Measurements from ENCODE around the gene CD79B.
"Not testable (repeated sequence)": the region's sequence is repeated elsewhere in the genome, so short reads cannot be mapped to it uniquely, and the experiment has no call there.

Gene CD79B

DNA sequence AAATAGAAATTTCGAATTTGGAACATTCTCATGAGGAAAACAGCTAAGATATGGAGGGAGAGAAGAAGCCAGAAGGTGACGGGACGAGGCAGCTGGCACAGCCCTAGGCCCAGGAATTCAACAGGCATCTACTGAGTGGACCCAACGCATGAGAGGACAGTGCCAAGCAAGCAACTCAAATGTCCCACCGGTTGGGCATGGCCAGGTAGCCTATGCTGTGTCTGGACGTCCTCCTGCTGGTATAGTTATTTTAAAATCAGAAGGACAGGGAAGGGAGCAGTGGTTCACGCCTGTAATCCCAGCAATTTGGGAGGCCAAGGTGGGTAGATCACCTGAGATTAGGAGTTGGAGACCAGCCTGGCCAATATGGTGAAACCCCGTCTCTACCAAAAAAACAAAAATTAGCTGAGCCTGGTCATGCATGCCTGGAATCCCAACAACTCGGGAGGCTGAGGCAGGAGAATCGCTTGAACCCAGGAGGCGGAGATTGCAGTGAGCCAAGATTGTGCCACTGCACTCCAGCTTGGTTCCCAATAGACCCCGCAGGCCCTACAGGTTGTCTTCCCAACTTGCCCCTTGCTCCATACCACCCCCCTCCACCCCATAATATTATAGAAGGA, 15.5 kb downstream of the CD79B start:
- Histone ChIP-seq H3K9me3 (ENCODE audit: control insufficient read depth, low read depth, low read length) (no peaks in the 10 kb centered on the region), H3K36me3 (ENCODE audit: control insufficient read depth, low read depth, low read length) (no peaks in the 10 kb centered on the region), H3K27me3 (ENCODE audit: control insufficient read depth, insufficient read depth, low read length) (no peaks in the 10 kb centered on the region), H3K27ac (ENCODE audit: low read length) (no peak overlapping the region), H3K4me1 (ENCODE audit: control insufficient read depth, low read depth, low read length) (no peaks in the 10 kb centered on the region), H3K4me3 (ENCODE audit: low read length) (no peak overlapping the region), H3K9ac (ENCODE audit: low read length) (no peak overlapping the region)

DNA sequence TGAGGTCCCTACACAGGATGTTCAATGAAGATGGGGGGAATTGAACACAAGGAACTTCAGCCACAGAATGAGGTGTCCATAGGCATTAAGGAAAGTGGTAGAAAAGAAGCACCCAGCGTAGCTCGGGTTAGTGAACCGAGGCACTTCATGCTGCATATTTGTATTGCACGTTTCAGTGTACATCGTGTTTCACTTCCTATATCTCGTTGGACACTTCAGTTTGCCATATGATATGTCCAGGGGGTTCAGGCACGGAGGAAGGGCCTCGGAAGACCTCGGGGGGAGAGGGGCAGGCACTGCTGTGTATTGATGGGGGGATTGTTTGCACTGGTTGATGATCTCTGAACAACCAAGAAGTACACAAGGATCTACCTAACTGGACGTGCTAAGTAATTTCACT, 16.4 kb downstream of the CD79B start:
- not testable (repeated sequence) for H3K27me3 ChIP-seq (ENCODE audit: control insufficient read depth, insufficient read depth, low read length); H3K9me3 ChIP-seq (ENCODE audit: control insufficient read depth, low read depth, low read length); H3K9ac ChIP-seq (ENCODE audit: low read length); H3K27ac ChIP-seq (ENCODE audit: low read length); H3K4me1 ChIP-seq (ENCODE audit: control insufficient read depth, low read depth, low read length); H3K36me3 ChIP-seq (ENCODE audit: control insufficient read depth, low read depth, low read length); H3K4me3 ChIP-seq (ENCODE audit: low read length)

GRCh38 chr17:63914471-63914870, 17.7 kb downstream of the CD79B start:
- no peak overlapping the region for H3K27ac ChIP-seq (ENCODE audit: low read length)
- H3K4me3 ChIP-seq (ENCODE audit: low read length) = no peak overlapping the region
- H3K36me3 ChIP-seq (ENCODE audit: control insufficient read depth, low read depth, low read length) = no peaks in the 10 kb centered on the region
- H3K9me3 ChIP-seq (ENCODE audit: control insufficient read depth, low read depth, low read length) = no peaks in the 10 kb centered on the region
- no peaks in the 10 kb centered on the region for H3K4me1 ChIP-seq (ENCODE audit: control insufficient read depth, low read depth, low read length)
- H3K27me3 ChIP-seq (ENCODE audit: control insufficient read depth, insufficient read depth, low read length) = no peaks in the 10 kb centered on the region
- H3K9ac ChIP-seq (ENCODE audit: low read length) = no peak overlapping the region

GRCh38 chr17:63911657-63912100, 20.5 kb downstream of the CD79B start:
- Histone ChIP-seq H3K4me3 (ENCODE audit: low read length) (no peak overlapping the region), H3K27me3 (ENCODE audit: control insufficient read depth, insufficient read depth, low read length) (no peaks in the 10 kb centered on the region), H3K4me1 (ENCODE audit: control insufficient read depth, low read depth, low read length) (no peaks in the 10 kb centered on the region), H3K36me3 (ENCODE audit: control insufficient read depth, low read depth, low read length) (no peaks in the 10 kb centered on the region), H3K27ac (ENCODE audit: low read length) (no peak overlapping the region), H3K9me3 (ENCODE audit: control insufficient read depth, low read depth, low read length) (no peaks in the 10 kb centered on the region), H3K9ac (ENCODE audit: low read length) (no peak overlapping the region)

DNA sequence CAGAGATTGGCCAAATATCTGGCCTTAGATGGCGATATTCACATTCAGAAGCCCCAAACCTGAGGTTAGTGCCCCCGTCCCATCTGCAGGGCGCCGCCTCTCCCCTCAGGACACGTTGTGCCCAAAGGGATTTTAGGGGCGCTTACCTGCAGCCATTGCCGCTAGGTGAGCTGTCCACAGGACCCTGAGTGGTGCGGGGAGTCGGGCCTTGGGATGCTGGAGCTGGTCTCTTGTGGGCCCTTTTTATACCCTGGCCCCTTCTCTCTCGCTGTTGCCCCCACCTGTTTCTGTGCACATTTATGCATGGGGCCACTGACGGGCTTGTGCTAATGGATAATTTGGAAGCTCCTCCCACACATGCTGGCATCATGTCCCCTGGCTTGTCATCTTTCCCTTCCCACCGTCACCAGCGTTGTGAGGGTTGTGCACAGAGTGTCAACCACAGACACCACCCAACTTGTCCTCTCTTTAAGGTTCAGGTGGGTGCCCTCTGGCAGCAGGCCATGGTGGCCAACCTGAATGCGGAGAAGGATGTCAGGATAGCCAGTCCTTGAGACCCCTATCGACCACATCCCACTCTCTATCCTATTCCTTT, 21.0 kb downstream of the CD79B start, which contains the start of gene CSHL1:
TSS of gene CSHL1 (minus strand) at position 218 of the 595 bp plus-strand sequence. CDS start at position 156, 62 bp downstream.
- Histone ChIP-seq H3K27me3 (ENCODE audit: control insufficient read depth, insufficient read depth, low read length) (no peaks in the 10 kb centered on the region), H3K4me3 (ENCODE audit: low read length) (no peak within 1 kb of the TSS), H3K9me3 (ENCODE audit: control insufficient read depth, low read depth, low read length) (no peaks in the 10 kb centered on the region), H3K27ac (ENCODE audit: low read length) (no peak within 1 kb of the TSS), H3K9ac (ENCODE audit: low read length) (no peak within 1 kb of the TSS), H3K4me1 (ENCODE audit: control insufficient read depth, low read depth, low read length) (no peaks in the 10 kb centered on the region), H3K36me3 (ENCODE audit: control insufficient read depth, low read depth, low read length) (no peaks in the 10 kb centered on the region)

- H3K27me3 ChIP-seq (ENCODE audit: control insufficient read depth, insufficient read depth, low read length) = no peaks in the 10 kb centered on the region
- no peak overlapping the region for H3K9ac ChIP-seq (ENCODE audit: low read length)
- H3K36me3 ChIP-seq (ENCODE audit: control insufficient read depth, low read depth, low read length) = no peaks in the 10 kb centered on the region
- no peaks in the 10 kb centered on the region for H3K4me1 ChIP-seq (ENCODE audit: control insufficient read depth, low read depth, low read length)
- no peak overlapping the region for H3K4me3 ChIP-seq (ENCODE audit: low read length)
- H3K27ac ChIP-seq (ENCODE audit: low read length) = no peak overlapping the region
- no peaks in the 10 kb centered on the region for H3K9me3 ChIP-seq (ENCODE audit: control insufficient read depth, low read depth, low read length)
These were observed 22.0 kb downstream of the CD79B start for GRCh38 chr17:63910096-63910495.

DNA sequence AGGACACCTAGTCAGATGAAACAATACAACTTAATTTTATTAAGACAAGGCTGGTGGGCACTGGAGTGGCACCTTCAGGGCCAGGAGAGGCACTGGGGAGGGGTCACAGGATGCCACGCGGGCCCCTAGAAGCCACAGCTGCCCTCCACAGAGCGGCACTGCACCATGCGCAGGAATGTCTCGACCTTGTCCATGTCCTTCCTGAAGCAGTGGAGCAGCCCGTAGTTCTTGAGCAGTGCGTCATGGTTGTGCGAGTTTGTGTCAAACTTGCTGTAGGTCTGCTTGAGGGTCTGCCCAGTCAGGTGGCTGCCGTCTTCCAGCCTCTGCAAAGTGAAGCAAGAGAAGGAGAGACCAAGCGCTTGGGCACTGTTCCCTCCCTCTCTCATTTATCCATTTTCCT, 22.5 kb downstream of the CD79B start:
- not testable (repeated sequence) for H3K4me1 ChIP-seq (ENCODE audit: control insufficient read depth, low read depth, low read length); H3K9ac ChIP-seq (ENCODE audit: low read length); H3K36me3 ChIP-seq (ENCODE audit: control insufficient read depth, low read depth, low read length); H3K4me3 ChIP-seq (ENCODE audit: low read length); H3K9me3 ChIP-seq (ENCODE audit: control insufficient read depth, low read depth, low read length); H3K27ac ChIP-seq (ENCODE audit: low read length); H3K27me3 ChIP-seq (ENCODE audit: control insufficient read depth, insufficient read depth, low read length)

GRCh38 chr17:63907161-63907778, 24.9 kb downstream of the CD79B start:
- H3K9me3 ChIP-seq (ENCODE audit: control insufficient read depth, low read depth, low read length); H3K36me3 ChIP-seq (ENCODE audit: control insufficient read depth, low read depth, low read length); H3K27ac ChIP-seq (ENCODE audit: low read length); H3K27me3 ChIP-seq (ENCODE audit: control insufficient read depth, insufficient read depth, low read length); H3K4me3 ChIP-seq (ENCODE audit: low read length); H3K4me1 ChIP-seq (ENCODE audit: control insufficient read depth, low read depth, low read length); H3K9ac ChIP-seq (ENCODE audit: low read length): not testable (repeated sequence)

DNA sequence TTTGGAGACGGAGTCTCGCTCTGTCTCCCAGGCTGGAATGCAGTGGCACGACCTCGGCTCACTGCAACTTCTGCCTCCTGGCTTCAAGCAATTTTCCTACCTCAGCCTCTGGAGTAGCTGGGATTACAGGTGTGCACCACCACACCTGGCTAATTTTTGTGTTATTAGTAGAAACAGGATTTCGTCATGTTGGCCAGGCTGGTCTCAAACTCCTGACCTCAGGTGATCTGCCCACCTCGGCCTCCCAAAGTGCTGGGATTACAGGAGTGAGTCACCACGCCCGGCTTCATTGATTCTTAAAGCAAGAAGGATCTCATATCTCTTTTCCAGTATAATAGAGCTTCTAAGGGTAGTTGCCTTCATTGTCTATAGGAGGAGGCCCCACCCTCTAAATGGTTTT, 27.3 kb downstream of the CD79B start:
- H3K27me3 ChIP-seq (ENCODE audit: control insufficient read depth, insufficient read depth, low read length); H3K9ac ChIP-seq (ENCODE audit: low read length); H3K36me3 ChIP-seq (ENCODE audit: control insufficient read depth, low read depth, low read length); H3K9me3 ChIP-seq (ENCODE audit: control insufficient read depth, low read depth, low read length); H3K27ac ChIP-seq (ENCODE audit: low read length); H3K4me1 ChIP-seq (ENCODE audit: control insufficient read depth, low read depth, low read length); H3K4me3 ChIP-seq (ENCODE audit: low read length): not testable (repeated sequence)

DNA sequence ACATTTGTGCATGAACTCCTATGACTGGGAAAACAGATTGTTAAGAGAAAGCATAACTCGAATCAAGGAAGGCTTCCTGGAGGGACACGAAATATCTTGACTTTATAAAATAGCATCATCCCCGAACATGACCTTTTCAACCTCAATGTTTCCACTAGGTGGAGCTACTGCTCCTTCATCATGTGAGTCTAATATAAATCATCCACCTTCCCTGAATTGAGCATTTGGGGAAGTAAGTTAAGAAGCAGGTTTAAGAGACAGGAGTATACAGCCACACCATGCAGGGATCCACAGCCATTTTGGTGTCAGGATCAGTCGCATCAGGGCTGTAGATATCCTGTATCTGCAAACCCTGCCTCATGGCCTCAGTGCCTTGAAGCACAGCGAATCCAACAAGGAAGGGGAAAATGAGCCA, 28.3 kb downstream of the CD79B start:
- not testable (repeated sequence) for H3K9ac ChIP-seq (ENCODE audit: low read length); H3K4me1 ChIP-seq (ENCODE audit: control insufficient read depth, low read depth, low read length); H3K27me3 ChIP-seq (ENCODE audit: control insufficient read depth, insufficient read depth, low read length); H3K36me3 ChIP-seq (ENCODE audit: control insufficient read depth, low read depth, low read length); H3K27ac ChIP-seq (ENCODE audit: low read length); H3K9me3 ChIP-seq (ENCODE audit: control insufficient read depth, low read depth, low read length); H3K4me3 ChIP-seq (ENCODE audit: low read length)

DNA sequence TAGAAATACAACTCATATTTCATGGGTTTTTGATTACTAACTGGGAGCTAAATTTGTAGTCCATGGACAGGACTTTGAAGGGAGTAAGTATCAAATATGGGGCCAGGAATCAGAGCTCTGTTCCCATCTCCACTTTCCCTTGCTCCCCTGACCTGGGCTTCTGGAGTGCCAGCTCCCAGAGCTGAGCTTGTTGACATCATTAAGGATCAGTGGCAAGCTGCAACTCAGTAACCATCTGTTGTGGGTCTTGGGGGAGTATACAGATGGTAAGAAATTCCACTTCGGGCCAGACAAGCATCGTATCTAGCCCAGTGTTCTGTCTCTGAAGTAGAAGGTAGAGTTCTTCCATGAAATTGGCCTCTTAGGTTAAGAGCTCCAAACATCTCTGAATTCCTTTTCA, 30.2 kb downstream of the CD79B start:
- H3K9ac ChIP-seq (ENCODE audit: low read length); H3K36me3 ChIP-seq (ENCODE audit: control insufficient read depth, low read depth, low read length); H3K27me3 ChIP-seq (ENCODE audit: control insufficient read depth, insufficient read depth, low read length); H3K9me3 ChIP-seq (ENCODE audit: control insufficient read depth, low read depth, low read length); H3K27ac ChIP-seq (ENCODE audit: low read length); H3K4me1 ChIP-seq (ENCODE audit: control insufficient read depth, low read depth, low read length); H3K4me3 ChIP-seq (ENCODE audit: low read length): not testable (repeated sequence)

Measured in iPS-18a (cell line).